Hematopoietic multipotent progenitor cell treated with erythropoietin and hydrocortisone succinate and interleukin-3 and kit ligand, for 4 days (in vitro differentiated cells): ENCODE data around the gene RPS26.
A peak's percentile ranks its signal among the peaks of the same experiment; 100 is the strongest.
"Not testable (repeated sequence)": the region's sequence is repeated elsewhere in the genome, so short reads cannot be mapped to it uniquely, and the experiment has no call there.

ENCODE experiments used
- DNase-seq: peaks from one replicate; pipeline ENCODE4 v3.0.0-alpha.2; 2015

RPS26 gene

DNA sequence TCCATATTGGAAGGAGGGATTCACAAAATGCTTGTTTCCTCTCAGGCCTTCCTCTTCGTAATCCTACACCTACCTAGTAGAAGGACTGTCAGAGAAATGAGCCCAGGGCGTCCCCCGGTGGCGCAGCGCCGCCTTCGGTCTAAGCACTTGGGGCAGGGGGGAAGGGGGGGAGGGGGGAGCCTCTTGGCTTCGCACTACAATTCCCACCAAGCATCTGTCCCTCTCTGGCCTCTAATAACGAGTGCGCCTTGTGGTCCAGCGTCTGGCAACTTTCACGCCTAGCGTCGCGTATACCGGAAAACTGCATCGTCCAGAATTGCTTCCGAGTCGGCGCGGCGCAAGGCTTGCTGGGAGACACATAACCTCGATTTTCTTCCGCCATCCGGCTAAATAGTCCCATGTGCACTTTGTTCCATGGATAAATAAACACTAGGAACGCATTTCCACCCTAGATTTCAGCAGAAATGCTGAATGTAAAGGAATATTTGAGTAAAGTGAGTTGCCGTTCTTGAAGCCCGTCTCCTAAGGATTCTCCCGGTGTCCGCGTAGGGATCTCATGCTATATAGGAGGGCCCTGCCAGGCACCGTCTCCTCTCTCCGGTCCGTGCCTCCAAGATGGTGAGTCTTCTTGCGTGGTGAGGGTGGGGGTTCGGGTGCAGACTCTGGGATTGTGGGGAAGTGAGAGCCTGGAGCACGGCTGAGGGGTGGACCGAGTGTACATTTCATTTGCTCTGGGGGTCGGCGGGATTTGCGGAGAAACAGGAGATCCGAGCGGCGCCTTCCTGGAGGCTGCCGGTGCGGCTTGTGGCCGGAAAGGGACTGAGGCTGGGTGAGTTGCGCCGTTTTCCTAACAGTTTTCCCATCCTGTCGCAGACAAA, at the start of gene RPS26:
Gene RPS26 (plus strand): TSS at position 367 of the 878 bp plus-strand sequence. CDS start 249 bp downstream, at position 616.
- peak; percentile 100 for DNase-seq

DNA sequence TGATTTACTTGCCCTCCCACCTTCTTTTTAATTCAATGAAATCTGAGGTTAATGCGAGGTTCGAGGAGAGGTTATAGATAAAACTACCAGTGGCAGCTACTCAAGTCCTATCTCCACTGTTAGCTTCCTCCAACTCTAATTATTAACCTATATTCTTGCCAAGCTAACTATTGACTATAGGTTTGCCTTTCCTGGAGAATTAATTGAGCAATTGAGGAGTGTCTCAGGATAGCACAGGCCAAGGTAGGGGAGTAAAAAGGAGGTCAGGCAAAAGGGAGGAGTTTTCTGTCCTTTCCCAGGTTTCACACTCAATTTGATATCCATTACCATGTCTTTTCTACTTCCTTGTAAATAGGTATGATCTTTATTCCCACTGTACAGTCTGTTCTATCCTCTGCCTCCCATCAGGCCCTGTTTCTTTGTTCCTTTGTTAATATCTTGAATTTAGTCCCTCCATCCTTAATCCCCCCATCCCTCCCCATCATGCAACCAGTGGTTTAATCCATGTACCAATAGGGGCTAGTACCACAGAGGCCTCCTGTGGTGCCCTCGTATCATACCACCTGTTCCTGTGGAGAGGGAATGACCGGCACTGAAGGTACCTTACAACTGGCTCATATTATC, 48.4 kb upstream of the RPS26 start:
- DNase-seq, result no peak

DNA sequence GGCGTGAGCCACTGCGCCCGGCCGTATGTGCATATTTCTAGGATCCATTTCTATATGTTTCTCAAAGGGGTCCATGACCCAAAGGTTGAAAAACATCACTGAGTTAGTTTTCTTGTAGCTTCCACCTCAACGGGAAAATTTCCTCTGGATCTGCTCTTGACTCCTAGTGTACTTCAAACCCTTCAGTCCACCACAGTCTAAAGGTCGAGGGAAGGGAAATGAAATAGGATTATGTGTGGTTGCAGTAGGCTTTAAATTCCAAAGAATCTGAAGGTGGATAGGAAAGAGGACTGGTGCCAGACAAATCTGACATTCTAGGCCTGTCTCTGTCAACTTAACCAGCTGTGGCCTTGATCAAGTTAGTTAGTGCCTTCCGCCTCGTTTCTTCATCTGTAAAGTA, 46.4 kb upstream of the RPS26 start:
- no peak for DNase-seq

DNA sequence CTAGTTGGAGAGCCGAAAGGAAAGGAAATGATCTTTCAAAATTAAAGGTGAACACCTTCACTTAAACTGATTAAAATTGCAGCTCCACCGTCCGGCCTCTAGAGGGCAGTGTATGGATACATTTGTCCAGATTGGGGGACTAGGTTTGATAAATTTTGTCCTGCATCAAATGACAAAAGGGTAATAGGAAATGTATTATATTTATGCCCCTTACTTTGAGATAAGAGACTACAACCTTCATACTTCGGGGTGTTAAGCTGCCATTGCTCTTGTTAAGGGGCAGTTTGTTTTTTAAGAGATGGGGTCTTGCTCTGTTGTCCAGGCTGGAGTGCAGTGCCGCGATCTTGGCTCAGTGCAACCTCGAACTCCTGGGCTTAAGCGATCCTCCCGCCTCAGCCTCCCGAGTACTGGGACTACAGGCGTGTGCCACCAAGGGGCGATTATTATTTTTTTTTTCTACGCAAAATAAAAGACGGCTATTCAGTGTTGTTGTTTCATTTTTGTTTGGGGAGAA, 45.5 kb upstream of the RPS26 start:
- peak; percentile 89 for DNase-seq

DNA sequence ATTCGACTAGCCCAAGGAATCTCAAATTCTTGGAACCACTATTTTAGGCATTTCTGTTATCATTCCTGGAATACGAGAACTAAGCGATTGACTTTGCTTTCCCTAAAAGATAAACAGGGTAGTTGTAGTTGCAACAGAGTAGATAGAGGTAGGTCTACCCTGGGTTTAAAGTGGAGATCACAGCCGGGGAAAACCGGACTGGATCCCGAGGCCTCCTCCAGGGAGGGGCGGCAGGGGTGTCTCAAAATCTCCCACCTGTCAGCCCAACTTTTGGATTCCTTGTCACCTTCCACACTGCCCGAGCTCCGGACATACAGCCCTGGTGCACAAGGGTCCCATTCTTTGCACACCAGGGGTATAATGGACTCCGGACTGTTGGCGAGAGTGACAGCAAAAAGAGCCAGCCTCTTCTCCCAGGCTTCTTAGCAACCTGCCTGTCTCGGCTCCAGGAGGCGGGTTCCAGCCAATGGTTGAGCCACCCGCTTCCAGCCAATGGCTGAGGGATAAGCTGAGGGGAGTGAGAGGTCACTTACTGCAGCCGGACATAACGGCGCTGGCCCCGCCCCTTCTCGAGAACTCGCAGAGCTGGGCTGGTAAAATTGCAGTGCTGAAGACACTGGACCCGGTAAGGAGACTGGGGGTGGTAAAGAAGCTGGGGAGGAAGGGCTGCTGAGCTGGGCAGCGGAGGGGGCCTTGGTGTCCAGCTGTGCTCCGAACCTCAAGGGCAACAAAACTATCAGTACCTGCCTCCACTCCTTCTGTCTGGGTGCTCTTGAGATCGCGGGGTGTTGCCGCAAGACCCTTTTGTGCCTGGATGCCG, 44.8 kb upstream of the RPS26 start, which contains the start of gene SUOX:
Gene SUOX (plus strand): TSS at position 562 of the 820 bp plus-strand sequence. CDS start 4,946 bp downstream, outside the sequence.
- peak; percentile 99 for DNase-seq

DNA sequence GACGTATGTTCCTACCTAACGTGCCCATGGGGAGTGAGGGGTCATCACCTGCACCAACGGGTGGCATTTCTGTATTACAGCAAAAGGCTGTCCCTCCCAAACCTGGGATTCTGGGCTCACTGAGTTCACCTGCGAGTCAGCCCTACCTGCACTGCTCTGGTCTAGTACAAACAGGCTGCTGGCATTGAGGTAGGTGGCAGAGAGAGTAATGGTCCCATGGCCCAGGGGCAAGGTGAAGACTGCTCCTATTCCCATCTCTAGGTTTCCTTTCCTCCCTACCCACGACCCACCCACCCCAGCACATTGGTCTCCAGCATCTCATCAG, 44.2 kb upstream of the RPS26 start:
- DNase-seq, result no peak

DNA sequence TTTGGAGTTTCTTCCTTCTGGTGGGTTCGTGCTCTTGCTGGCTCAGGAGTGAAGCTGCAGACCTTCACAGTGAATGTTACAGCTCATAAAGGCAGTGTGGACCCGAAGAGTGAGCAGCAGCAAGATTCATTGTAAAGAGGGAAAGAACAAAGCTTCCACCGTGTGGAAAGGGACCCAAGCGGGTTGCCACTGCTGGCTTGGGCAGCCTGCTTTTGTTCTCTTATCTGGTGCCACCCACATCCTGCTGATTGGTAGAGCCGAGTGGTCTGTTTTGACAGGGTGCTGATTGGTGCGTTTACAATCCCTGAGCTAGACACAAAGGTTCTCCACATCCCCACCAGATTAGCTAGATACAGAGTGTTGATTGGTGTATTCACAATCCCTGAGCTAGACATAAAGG, 42.2 kb upstream of the RPS26 start:
- DNase-seq, result peak; percentile 66

DNA sequence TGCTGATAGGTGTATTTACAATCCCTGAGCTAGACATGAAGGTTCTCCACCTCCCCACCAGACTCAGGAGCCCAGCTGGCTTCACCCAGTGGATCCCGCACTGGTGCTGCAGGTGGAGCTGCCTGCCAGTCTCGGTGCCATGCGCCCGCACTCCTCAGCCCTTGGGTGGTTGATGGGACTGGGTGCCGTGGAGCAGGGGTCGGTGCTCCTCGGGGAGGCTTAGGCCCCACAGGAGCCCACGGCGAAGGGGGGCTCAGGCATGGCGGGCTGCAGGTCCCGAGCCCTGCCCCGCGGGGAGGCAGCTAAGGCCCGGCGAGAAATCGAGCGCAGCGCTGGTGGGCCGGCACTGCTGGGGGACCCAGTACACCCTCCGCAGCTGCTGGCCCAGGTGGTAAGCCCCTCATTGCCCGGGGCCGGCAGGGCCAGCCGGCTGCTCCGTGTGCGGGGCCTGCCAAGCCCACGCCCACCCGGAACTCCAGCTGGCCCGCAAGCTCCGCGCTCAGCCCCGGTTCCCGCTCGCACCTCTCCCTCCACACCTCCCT, 41.6 kb upstream of the RPS26 start:
- not testable (repeated sequence) for DNase-seq

DNA sequence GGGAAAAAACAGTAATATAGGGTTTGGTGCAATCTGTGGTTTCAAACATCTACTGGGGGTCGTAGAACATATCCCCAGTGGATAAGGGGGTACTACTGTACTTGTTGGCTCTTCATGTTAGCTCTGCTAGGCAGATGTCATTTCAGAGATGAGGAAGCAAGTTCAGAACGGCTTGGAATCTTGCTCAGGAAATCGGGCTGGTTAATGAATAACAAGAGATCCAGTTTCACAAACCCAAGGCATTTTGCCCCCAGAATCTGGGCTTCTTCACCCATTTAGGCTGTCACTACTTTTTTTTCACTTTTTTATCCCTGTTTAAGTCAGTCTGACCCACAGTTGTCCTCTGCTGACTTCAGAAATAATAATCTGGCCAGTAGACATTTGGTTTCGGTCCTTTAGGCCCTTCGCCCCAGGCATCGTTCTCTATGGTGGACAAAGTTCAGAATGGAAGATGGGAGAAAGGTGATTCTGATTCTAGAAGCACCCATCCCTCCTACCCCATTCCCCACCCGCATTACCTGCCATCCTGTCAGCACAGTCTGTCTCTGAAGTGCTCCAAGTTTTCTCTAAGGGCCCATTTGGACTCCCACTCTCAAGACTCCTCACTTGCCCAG, 40.1 kb upstream of the RPS26 start:
- no peak for DNase-seq

DNA sequence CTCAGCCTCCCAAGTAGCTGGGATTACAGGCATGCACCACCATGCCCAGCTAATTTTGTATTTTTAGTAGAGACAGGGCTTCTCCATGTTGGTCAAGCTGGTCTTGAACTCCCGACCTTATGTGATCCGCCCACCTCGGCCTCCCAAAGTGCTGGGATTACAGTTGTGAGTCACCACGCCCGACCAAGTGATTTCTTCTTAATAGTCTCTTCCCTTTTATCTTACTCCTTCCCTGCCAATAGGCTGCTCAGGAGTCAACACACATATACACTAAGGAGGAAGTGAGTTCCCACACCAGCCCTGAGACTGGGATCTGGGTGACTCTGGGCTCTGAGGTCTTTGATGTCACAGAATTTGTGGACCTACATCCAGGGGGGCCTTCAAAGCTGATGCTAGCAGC, 38.3 kb upstream of the RPS26 start:
- DNase-seq, result not testable (repeated sequence)

DNA sequence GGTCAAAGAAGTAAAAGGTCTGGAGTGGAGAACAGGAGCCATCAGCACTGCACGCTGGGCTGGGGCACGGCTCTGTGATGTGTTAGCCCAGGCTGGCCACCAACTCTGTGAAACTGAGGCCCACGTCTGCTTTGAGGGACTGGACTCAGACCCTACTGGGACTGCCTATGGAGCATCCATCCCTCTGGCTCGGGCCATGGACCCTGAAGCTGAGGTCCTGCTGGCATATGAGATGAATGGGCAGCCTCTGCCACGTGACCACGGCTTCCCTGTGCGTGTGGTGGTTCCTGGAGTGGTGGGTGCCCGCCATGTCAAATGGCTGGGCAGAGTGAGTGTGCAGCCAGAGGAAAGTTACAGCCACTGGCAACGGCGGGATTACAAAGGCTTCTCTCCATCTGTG, 37.5 kb upstream of the RPS26 start:
- DNase-seq, result no peak

DNA sequence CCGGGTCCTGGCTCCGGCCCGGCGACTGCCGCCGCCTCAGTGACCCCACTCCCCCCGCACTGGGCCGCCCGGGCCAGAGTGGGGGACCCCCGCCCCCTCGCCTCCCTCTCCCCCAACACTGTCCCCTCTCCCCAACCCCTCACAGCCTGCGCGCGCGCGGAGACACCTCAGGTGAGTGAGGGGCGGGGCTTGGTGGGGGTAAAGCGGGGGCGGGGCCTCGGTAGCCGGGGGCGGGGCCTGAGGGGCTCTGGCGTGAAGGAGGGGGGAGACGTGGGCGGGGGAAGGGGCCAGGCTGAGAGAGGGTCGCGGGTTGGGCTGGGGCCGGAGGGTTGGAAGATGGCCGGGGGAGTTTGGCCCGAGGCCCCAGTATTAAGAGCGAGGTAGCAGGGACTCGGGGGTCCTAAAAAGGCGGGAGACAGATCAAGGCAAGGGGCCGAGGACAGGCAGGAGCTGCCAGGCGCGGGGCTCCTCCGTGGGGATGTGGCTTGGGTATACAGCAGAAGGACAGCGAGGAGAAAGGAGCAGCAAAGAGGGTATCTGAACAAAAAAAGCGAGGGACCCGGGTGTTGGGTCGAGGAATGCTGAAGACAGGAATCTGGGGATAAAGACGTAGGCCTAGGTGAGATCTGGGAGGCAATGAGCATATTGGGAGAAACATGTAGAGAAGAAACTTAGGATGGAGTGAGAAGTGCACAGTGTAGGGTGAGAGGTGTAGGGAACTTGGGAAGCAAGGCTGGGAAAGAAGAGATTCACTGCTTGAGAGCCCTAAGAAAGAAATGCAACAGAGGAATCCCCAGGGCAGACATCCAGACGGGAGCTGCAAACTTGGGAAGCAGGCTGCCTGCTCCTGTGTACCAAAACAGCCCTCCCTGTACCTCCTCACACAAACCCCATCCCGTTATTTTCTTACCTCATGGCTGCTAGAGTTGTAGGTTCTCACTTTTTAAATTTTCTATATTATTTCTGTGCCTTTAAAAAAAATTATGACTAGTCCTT, 33.9 kb upstream of the RPS26 start:
- DNase-seq, result peak; percentile 64

DNA sequence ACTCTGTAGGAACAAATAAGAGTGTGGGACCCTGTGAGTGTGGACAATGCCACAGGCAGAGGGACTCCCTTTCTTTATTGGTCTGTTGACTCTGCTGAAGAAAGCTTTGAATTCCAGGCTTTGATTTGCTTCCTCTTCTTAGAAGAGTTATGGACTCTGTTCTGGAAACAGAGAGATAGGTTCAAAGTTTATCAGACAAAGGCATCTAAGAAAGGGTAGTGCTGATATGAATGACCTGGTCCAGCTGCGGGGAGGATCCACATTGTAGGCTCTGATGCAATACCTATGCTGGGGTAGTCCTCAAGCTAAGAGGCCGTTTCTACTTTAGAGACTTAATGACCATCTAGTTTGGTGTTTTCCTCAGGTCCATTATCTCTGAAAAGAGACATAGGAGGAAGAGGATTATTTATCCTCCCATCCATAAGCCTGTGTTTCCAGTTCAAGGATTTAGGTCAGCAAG, 31.6 kb upstream of the RPS26 start:
- peak; percentile 49 for DNase-seq

DNA sequence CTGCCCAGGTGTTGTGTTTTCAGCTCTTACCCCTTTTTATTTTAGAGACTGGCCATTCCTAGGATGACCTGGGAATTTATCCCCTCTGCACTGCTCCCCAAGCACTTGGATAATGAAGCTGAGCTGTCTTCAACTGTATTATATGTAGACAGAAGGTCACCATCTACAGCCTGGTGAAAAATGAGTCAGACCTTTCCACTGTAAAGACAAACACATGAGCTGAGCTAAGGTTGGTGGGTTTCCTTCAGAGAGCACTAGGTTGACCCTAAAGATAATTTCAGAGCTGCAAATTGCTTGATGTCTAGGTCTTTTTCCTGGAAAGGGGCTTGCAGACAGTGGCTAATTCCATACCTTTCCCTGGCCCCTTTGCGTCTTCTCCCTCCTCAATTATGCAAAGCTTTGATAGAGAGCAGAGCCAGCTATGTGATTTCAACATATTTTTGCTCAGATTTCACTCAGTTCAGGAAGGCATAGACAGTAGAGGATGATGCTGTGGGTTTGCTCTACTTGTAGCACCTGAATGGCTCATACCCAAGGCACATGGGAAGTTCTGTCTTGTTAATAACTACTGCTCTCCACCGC, 30.1 kb upstream of the RPS26 start:
- no peak for DNase-seq

DNA sequence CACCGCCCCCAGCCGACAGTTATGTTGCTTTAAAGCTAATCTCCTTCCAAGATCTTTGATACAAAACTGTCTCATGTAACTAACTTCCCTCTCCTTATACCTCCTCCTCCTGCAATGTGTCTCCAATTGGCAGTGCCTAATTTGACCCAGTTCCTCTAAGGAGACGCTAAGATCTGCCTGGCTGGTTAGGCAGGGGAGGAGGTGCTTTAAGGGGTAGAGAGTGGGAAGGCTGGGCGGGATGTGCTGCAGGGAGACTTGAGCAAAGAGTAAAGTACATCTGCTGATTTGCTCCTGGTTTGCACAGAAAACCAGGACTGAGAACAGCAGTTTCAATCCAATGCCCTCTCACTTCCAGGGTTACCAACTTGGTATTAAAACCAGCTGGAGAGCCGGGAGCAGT, 28.2 kb upstream of the RPS26 start:
- DNase-seq, result peak; percentile 22

DNA sequence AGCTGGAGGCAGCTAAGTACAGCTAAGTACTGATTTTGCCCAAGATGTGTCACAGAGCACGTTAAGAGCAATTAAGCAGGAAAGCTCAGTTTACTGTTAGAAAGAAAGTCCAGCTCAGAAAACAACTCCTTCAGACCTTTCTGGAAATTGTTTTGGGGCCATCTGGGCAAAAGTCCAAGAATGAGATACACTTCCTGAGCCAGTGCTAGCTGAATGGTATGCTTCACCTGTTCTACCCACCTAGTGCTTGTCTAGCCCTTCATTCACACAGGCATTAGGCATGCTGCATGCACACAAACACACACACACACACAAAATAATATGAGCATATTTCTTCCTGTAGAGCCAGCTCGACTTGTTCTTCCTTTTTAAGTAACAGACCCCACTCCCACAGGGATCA, 27.5 kb upstream of the RPS26 start:
- DNase-seq, result no peak

DNA sequence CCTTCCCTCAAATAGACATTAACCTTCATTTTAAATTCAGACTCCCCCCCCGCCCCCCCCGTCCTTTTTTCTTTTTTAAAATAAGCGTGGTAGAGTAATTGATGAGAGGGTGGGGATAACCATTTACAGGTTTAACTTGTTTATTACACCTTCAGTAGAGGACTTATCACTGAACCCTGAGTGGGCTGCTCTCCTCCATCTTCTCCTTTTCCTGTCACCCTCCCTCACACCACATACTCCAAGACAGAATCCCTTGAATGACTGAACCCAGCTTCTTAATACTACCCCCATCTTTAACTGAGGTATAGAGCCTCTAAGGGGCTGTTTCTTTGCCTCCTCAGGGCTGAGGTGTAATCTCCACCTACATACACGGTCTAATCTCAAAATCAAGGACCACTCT, 24.5 kb upstream of the RPS26 start:
- DNase-seq, result no peak

DNA sequence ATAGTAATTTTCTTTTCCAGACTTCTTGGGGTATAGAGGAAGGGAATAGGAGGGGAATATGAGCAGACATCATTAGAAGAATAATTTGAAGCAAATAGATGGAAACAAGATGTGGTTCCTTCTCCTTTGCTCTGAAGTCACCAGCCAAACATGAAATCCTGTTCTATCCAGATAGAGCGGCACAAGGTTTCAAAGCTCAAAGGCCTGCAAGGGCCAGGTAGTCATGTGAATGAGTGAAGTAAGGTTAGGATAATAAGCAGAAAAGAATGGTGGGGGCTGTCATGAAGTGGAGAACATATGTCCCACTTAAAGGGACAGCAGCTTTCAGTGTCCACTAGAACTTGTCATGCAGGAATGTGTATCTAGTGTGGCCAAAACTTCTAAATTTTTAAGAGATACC, 23.4 kb upstream of the RPS26 start:
- no peak for DNase-seq

DNA sequence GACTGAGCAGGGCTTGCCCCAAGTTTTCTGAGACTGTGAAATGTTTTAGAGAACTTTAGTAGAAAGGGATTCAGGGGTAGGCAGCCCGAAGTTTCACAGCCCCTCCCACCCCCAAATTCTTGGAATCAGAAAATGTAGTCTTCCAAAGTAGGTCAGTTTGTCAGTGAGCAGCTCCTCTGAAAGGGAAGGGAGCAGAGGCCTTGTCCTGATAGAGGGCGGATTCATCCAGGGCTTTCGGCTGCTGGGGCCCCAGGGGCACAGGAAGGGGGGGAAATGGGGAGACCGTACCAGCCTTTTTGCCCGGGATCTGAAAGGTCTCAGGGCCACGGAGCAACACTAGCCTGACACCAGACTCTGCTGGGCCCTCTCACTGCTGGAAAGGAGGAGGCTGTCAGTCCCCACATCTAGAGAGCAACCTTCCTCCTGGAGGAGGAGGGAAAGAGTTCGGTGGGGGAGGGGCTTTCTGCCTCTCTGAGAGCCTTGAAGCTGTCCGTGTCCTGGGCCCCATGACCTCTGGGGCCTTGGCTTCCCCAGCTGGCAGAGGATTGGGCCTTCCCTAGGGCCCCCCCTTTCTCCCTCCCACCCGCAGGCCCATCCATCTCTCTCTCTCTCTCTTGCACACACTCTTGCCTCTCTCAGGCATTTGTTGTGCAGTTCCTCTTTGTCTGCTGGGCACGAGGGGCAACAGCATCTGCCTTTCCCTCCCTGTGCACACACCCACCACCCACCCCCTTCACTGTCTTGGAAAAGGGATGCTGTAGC, 21.1 kb upstream of the RPS26 start, which contains the start of gene IKZF4:
Gene IKZF4 (plus strand): TSS at position 621 of the 762 bp plus-strand sequence. CDS start 451 bp downstream, outside the sequence.
- DNase-seq, result peak; percentile 87
